Activated CD8-positive, alpha-beta memory T cell treated with anti-CD3 and anti-CD28 coated beads for 36 hours (primary cell): ENCODE results near the gene RREB1. TPM values are rescaled to one million over a fixed set of nuclear protein-coding genes. Genes with fewer than 3 reads are reported as not detected.
"Not testable (repeated sequence)": the region's sequence is repeated elsewhere in the genome, so short reads cannot be mapped to it uniquely, and the experiment has no call there.

Experiments
- CTCF ChIA-PET: fragments of 350-600 bp; sonication (Branson Sonifier 250); formaldehyde crosslinking; loops from one replicate; lab custom pipeline; 2021; ENCODE audit warnings: antibody characterized with exemption; lab: Charles Lee
- POLR2A ChIA-PET: fragments of 350-600 bp; sonication (Branson Sonifier 250); formaldehyde crosslinking; loops from one replicate; lab custom pipeline; 2021; ENCODE audit warnings: antibody characterized with exemption; lab: Charles Lee
- total RNA-seq, 2 experiments: library from RNA; stranded (reverse); gene quantifications; one replicate each; pipeline ENCODE4 v1.2.3, GENCODE V29; 2021

The RREB1 gene
- total RNA-seq, 2 experiments from 2014 or later = 16.8 to 18.3 TPM

GRCh38 chr6:7273709-7274108 is 165.9 kb downstream of the RREB1 start:
- ChIA-PET CTCF (no interaction called here), POLR2A (no interaction called here)

GRCh38 chr6:7274525-7274924 is 166.8 kb downstream of the RREB1 start:
- POLR2A ChIA-PET = not testable (repeated sequence)
- CTCF ChIA-PET = interaction anchor here (0.9 to 2.8 kb wide), 4 partner anchors 12 to 341 kb away, joined by 3 to 25 read pairs (median 8); partner anchors contain the start of genes CAGE1 and RIOK1

- POLR2A ChIA-PET = no interaction called here
- CTCF ChIA-PET = interaction anchor here (0.6 to 2.8 kb wide), 9 partner anchors 10 to 340 kb away, joined by 3 to 25 read pairs (median 3); no protein-coding TSS in a partner anchor
These were observed 168.4 kb downstream of the RREB1 start for GRCh38 chr6:7276199-7276524.

- CTCF ChIA-PET = interaction anchor here (0.6 kb wide), 1 partner anchor 1151 kb away, joined by 3 read pairs; no protein-coding TSS in a partner anchor
- POLR2A ChIA-PET = no interaction called here
These were observed 174.5 kb downstream of the RREB1 start for GRCh38 chr6:7282097-7282906.

- POLR2A ChIA-PET = interaction anchor here (0.5 kb wide), 1 partner anchor 13 kb away, joined by 4 read pairs; no protein-coding TSS in a partner anchor
- CTCF ChIA-PET = no interaction called here
These were observed 175.9 kb downstream of the RREB1 start for GRCh38 chr6:7283676-7284075.

GRCh38 chr6:7285416-7285815 is 177.7 kb downstream of the RREB1 start:
- CTCF ChIA-PET = interaction anchor here (2.5 kb wide), 1 partner anchor 10 kb away, joined by 12 read pairs; no protein-coding TSS in a partner anchor
- POLR2A ChIA-PET = no interaction called here

GRCh38 chr6:7290079-7290478 is 182.3 kb downstream of the RREB1 start:
- ChIA-PET POLR2A (interaction anchor here (0.5 kb wide), 1 partner anchor 107 kb away, joined by 3 read pairs; no protein-coding TSS in a partner anchor), CTCF (no interaction called here)

- CTCF ChIA-PET = interaction anchor here (1.5 kb wide), 1 partner anchor 16 kb away, joined by 5 read pairs; no protein-coding TSS in a partner anchor
- POLR2A ChIA-PET = no interaction called here
These were observed 185.0 kb downstream of the RREB1 start for GRCh38 chr6:7292596-7293255.

GRCh38 chr6:7295916-7296315 is 188.2 kb downstream of the RREB1 start:
- ChIA-PET POLR2A (no interaction called here), CTCF (interaction anchor here (0.9 kb wide), 1 partner anchor 94 kb away, joined by 3 read pairs; the partner anchor contains the start of genes CAGE1 and RIOK1)

- POLR2A ChIA-PET = no interaction called here
These were observed 188.8 kb downstream of the RREB1 start for GRCh38 chr6:7296602-7297001.

GRCh38 chr6:7298113-7298512 is 190.4 kb downstream of the RREB1 start:
- CTCF ChIA-PET = no interaction called here
- POLR2A ChIA-PET = no interaction called here

More at GRCh38 chr6:7296602-7297001, 188.8 kb downstream of the RREB1 start:
- CTCF ChIA-PET = interaction anchor here (0.5 kb wide), 1 partner anchor 319 kb away, joined by 3 read pairs; no protein-coding TSS in a partner anchor

GRCh38 chr6:7300926-7301325 is 193.2 kb downstream of the RREB1 start:
- CTCF ChIA-PET = interaction anchor here (0.5 kb wide), 1 partner anchor 32 kb away, joined by 3 read pairs; no protein-coding TSS in a partner anchor

More at GRCh38 chr6:7300926-7301325, 193.2 kb downstream of the RREB1 start:
- POLR2A ChIA-PET = interaction anchor here (0.6 kb wide), 1 partner anchor 21 kb away, joined by 4 read pairs; no protein-coding TSS in a partner anchor

Other genes starting within 250 kb of the RREB1 start
- 100 to 1,000 TPM; 160 to 161 TPM for gene SSR1, start 205.2 kb downstream of the RREB1 start, total RNA-seq